ENCODE data around the gene HSF4. TPM values are rescaled to one million over a fixed set of nuclear protein-coding genes. Genes with fewer than 3 reads are reported as not detected.
A peak's percentile ranks its signal among the peaks of the same experiment; 100 is the strongest.

HSF4 gene
- total RNA-seq, 2 donors from 2014 or later, result 25.8 to 40.1 TPM

DNA sequence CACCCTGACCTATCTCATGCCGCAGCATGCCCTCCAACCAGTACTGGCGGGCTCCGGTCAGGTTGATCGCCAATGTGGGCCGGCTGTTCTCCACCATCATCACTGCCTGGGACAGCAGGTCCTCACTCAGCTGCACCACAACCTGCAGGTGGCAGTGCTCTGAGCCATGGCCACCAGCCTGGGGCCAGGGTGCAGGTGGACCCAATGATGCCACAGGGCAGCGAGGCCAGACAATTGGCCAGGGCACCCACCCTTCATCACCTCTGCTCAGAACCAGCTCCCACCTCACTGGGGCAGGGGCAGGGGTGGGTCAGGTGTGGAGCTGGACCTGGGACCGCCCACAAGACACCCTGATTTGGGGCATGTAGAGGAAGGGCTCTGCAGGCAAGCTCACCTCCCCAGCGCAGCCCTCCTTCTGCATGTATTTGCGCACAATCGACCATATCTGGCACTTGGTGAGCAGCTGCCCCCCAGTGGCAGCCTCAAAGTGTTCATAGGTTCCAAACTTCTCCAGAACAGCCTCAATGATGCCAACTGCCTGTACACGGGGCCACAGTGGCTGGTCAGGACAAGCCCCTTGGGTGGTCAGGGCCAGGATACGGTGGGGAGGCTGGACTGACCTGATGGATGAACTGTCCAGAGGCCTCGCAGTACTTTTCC lies 15.0 kb downstream of the HSF4 start:
- no peak for DNase-seq (ENCODE audit: low spot score)
- intact Hi-C loops (cut with DNase I), result loop anchor here in 1 of 2 donors (10.0 kb wide), 1 partner anchor 205 kb away; no protein-coding TSS in a partner anchor

DNA sequence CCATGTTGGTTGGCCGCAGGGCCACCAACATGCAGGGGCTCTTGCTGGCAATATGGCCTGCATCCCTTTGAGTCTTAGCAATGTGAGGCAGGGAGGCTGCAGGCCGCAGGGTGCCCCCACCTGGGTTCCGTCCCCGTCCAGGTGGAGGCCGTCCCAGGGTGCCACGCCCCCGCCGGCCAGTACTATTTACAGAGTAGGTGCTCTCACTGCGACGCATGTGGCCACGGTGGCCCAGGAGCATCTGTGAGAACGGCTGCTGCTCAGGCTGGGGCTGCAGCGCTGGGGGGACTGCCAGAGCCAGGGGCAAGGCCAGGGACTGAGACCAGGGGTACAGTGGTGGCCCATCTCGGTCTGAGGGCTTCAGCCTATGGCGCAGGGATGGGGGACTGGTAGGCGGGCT lies 15.6 kb downstream of the HSF4 start:
- intact Hi-C loops (cut with DNase I), result loop anchor here in 1 of 2 donors (10.0 kb wide), 1 partner anchor 205 kb away; no protein-coding TSS in a partner anchor
- no peak for DNase-seq (ENCODE audit: low spot score)

DNA sequence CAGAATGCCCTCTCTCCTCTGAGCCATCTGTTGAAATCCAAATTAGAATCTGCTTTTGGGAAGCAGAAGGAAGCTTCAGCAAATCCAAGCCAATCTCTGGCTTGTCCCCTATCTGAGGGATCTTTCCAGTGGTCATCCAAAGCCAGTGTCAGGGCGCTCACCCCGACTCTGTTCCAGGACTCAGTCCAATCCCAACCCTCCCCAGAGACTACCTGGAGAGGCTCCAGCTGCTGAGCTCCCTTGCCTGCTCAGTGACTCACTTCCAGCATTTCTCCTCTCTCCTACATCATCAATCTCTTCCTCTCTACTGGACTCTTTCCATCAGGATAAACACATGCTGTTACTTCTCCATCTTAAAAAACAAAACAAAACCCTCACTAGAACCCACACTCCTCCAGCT lies 16.8 kb downstream of the HSF4 start:
- DNase-seq (ENCODE audit: low spot score), result peak; percentile 92
- intact Hi-C loops (cut with DNase I), result loop anchor here in 1 of 2 donors (10.0 kb wide), 1 partner anchor 207 kb away; no protein-coding TSS in a partner anchor

- intact Hi-C loops (cut with DNase I), result loop anchor here in 1 of 2 donors (10.0 kb wide), 1 partner anchor 207 kb away; no protein-coding TSS in a partner anchor
Observed at GRCh38 chr16:67182288-67182687, 17.7 kb downstream of the HSF4 start.

DNA sequence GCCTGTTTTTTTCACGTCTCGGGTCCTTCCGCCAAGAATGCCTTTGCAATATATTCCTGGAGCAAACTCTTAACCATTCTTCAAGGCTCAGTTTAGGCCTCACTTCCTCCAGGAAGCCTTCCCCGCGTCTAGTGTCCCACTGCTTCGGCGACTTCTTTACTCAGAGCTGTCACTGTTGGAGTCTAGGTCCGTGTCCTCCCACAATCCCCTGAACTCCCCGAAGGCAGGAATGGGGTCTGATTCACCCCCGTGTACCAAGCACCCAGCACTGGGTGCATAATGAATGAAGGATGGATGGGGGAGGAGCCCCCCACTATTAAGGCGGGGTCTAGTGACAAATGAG lies 18.7 kb downstream of the HSF4 start:
- intact Hi-C loops (cut with DNase I), result loop anchor here in 1 of 2 donors (10.0 kb wide), 1 partner anchor 208 kb away; no protein-coding TSS in a partner anchor

More at GRCh38 chr16:67182288-67182687, 17.7 kb downstream of the HSF4 start:
- no peak for DNase-seq (ENCODE audit: low spot score)

DNA sequence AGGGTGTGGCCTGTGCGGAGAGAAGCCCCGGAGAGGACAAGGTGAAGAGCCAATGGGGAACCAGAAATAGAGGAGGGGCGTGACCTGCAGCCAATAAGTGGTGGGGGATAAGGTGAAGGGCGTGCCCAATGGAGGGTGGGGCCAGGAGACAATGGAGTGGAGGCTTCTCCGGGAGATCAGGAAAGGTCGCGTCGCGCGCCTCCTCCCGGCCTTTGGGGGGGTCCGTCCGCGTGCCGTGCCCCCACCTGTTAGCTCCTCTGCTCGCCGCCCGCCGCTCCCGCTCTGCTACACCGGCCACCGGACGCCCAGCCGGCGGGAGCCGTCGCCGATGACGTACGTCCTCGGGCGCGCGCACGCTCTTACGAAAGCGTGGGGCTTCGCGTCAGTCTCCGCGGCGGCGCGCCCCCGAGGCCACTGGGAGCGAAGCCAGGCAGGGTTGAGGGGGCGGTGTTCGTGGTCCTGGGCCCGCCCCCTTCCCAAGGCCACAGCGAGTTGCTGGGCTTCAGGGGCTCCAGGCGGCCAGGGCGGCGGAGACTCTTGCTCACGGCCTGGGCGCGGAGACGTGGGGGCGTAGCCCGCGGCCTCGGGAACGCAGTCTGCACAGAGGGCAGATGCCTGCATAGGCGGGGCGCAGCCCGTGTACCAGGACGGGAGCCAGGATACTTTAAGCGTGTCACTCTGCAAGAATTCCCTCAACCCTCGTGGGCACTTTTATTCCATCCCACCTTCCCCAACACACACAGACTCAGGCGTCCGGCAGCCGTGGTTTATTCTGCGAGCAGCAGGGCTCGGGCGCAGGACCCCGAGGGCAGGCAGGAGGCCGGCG lies 19.3 kb downstream of the HSF4 start, which contains the start of gene MATCAP1:
Gene MATCAP1, minus strand, starts transcription at position 337 of the 826 bp plus-strand sequence. CDS start 3,353 bp downstream, outside the sequence.
- intact Hi-C loops (cut with DNase I), result loop anchor here in 1 of 2 donors (10.0 kb wide), 1 partner anchor 209 kb away; no protein-coding TSS in a partner anchor
- DNase-seq (ENCODE audit: low spot score), result peak; percentile 97

More for the DNA sequence above, 18.7 kb downstream of the HSF4 start:
- DNase-seq (ENCODE audit: low spot score), result no peak

GRCh38 chr16:67184453-67184994 lies 20.0 kb downstream of the HSF4 start:
- intact Hi-C loops (cut with DNase I), result loop anchor here in 1 of 2 donors (10.0 kb wide), 1 partner anchor 210 kb away; no protein-coding TSS in a partner anchor
- DNase-seq (ENCODE audit: low spot score), result no peak

DNA sequence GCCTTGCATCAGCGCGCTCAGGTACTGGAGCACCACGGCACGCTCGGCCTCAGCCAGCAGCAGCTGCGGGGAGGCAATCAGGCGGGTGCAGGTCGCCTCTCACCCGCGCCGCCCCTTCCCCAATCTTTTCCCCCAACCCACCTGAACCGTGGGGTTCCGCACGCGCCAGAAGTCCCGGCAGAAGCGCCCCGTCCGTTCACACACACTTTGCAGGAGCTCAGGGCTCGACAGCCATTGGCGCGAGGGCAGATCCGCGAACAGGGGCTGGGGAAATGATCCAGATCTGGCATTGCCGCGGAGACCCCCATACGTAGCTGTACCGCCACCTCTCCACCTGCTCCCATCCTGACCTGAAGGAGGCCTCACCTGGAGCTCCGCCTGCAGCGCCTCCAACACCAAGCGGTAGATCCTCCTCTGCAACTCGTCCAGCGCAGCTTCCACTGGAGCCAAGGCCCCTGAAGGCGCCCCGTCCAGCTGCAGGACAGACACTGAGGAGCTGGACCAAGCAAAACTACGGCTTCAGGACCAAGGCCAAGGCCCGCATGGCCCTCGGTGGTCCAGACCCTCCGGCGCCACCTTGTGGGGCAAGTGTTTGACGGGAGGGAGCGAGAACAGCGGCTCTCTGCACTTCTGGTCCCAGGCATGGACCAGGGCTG lies 20.6 kb downstream of the HSF4 start:
- intact Hi-C loops (cut with DNase I), result loop anchor here in 1 of 2 donors (10.0 kb wide), 1 partner anchor 210 kb away; no protein-coding TSS in a partner anchor

DNA sequence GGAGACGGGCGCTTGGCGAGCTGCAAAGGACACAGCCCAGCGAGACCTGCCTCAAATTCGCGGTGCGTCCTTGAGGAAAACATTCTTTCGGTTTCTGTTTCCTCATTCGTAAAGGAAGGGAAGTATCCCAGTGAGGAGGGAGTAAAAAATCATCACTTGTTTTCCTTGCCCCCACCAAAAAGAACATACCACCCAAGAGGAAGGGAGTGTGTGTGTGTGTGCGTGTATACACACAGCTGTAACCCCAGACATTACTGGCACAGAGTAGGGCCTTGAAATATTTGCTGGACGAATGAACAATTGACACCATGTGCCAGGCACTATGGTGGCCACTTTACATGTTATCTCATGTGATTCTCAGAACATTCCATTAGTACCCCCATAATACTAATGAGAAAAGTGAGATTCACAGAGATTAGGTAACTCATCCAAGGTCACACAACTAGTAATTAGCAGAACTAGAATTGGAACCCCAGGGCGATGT lies 21.1 kb downstream of the HSF4 start:
- intact Hi-C loops (cut with DNase I), result loop anchor here (2.0 to 10.0 kb wide), 2 partner anchors 211 to 229 kb away; no protein-coding TSS in a partner anchor
- no peak for DNase-seq (ENCODE audit: low spot score)

More for the DNA sequence above, 20.6 kb downstream of the HSF4 start:
- peak; percentile 98 for DNase-seq (ENCODE audit: low spot score)

- DNase-seq (ENCODE audit: low spot score), result no peak
- intact Hi-C loops (cut with DNase I), result loop anchor here (2.0 to 10.0 kb wide), 2 partner anchors 212 to 230 kb away; no protein-coding TSS in a partner anchor
Observed at GRCh38 chr16:67186550-67186950, 22.0 kb downstream of the HSF4 start.

GRCh38 chr16:67187175-67187890 lies 22.8 kb downstream of the HSF4 start:
- intact Hi-C loops (cut with DNase I), result loop anchor here (2.0 to 10.0 kb wide), 2 partner anchors 213 to 231 kb away; no protein-coding TSS in a partner anchor

DNA sequence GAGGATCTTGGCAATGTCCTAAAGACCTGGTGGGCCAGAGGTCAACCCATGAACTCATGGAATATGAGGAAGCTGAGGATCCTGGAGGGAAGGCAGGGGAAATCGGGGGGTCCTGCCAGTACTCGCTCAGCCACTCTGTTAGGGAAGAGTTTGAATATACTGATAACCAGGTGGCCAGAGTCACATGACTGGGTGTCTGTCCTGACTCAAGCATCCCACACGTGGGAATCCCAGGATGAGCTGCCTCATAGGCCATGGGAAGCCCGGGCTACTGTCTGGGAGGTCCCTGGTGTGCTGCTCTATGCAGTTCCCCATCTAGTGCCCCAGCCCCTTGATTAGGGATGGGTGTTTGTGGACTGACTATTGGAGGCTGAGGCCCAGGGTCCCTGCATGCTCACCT lies 23.8 kb downstream of the HSF4 start:
- intact Hi-C loops (cut with DNase I), result loop anchor here in 1 of 2 donors (10.0 kb wide), 1 partner anchor 214 kb away; no protein-coding TSS in a partner anchor
- no peak for DNase-seq (ENCODE audit: low spot score)

More at GRCh38 chr16:67187175-67187890, 22.8 kb downstream of the HSF4 start:
- DNase-seq (ENCODE audit: low spot score), result no peak

GRCh38 chr16:67188798-67189197 lies 24.3 kb downstream of the HSF4 start:
- DNase-seq (ENCODE audit: low spot score), result no peak
- intact Hi-C loops (cut with DNase I), result loop anchor here in 1 of 2 donors (10.0 kb wide), 1 partner anchor 214 kb away; no protein-coding TSS in a partner anchor

- intact Hi-C loops (cut with DNase I), result no loop called here
- DNase-seq (ENCODE audit: low spot score), result no peak
Observed at GRCh38 chr16:67190041-67190440, 25.5 kb downstream of the HSF4 start, which contains the start of gene EXOC3L1. EXOC3L1 (minus strand) TSS chr16:67190136; CDS start chr16:67189676, 460 bp downstream.

- intact Hi-C loops (cut with DNase I), result no loop called here
Observed at GRCh38 chr16:67190448-67191399, 26.2 kb downstream of the HSF4 start.

DNA sequence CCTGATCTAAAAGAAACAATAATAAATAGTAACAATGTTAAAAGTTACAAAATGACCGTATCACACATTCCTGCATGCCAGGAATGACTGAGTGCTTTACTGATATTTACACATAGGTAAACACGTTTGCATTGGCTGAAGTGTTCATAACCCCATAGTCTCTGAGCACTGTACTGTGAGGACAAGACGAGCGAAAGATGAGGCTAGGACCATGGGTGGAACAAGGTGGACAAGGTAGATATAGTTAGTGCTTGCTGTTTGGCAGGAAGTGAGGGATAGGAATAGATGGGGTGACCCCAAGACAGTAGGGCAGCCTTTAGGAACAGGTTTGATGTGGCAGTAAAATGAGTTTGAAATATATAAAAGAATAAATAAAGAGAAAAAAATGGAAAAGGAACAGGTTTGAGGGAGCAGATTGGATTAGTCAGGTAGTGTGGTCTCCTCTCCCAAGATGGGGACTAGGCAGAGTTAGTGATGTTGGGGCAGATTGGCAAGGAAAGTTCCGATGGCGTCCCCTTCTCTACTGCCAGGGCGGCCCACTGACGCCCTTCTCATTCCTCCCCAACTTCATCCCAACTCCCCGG lies 27.0 kb downstream of the HSF4 start:
- intact Hi-C loops (cut with DNase I), result no loop called here
- no peak for DNase-seq (ENCODE audit: low spot score)

More at GRCh38 chr16:67190448-67191399, 26.2 kb downstream of the HSF4 start:
- DNase-seq (ENCODE audit: low spot score), result no peak

Data from posterior vena cava (tissue), 2 donors.